Retinal pigment epithelial cell (primary cell): Measurements from ENCODE around the gene ALDH3B1.
A peak's percentile ranks its signal among the peaks of the same experiment; 100 is the strongest.
"Not testable (repeated sequence)": the region's sequence is repeated elsewhere in the genome, so short reads cannot be mapped to it uniquely, and the experiment has no call there.

ENCODE experiments used
- DNase-seq: peaks from one replicate; pipeline ENCODE4 v3.0.0-alpha.2; 2010; ENCODE audit warnings: low read depth
- H3K4me3 ChIP-seq: 2 replicates; pipeline ENCODE4 v1.5.1; 2011; ENCODE audit warnings: mild to moderate bottlenecking, low read length, control low read depth, moderate library complexity
- CTCF ChIP-seq: conservative IDR thresholded peaks from 2 replicates; pipeline ENCODE4 v1.5.1; 2011; ENCODE audit warnings: low read depth, low read length, control low read depth, inconsistent platforms

The ALDH3B1 gene

DNA sequence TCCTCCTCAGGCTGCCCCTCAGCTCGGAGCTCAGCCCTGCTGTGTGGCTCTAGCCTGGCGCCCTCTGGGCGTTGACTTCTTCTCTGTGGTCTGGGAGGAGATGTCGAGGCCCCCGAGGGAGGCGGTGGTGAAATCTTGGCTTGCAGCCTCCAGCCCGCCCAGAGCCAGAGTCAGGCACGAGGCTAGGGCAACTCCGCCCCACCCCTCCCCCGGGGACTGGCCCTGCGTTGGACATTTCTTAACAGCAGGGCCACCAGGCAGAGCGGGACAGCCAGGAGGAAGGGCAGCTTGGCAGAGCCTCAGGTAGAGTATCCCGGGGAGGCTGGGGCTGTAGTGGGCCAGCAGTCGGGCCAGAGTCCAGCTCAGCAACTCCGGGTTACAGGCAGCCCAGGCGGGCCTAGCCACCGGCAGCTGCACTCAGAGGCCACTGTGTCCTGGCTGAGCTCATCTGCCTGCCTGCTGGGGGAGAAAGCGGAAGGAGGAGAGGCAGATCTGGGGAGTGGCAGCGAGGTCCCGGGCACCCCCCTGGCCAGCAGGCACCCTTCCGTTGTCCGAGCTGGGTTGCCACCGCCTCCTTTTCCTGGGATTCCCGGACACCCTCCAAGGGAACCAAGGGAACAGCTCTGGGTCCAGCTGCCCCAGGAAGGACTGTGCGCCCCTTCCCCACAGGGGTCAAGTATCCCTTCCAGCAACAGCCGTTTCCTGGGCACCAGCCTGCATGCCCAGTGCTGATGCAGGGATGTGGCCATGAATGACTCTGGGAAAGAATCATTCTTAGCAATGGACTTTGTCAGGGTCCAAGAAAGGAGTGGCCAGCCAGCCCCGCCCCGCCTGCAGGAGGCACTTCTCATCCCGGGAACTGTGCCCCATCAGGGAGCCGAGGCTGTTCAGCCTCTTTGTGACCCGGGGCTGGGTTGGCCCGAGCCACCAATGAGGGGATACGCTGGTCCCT lies at the start of gene ALDH3B1:
TSS of gene ALDH3B1 (plus strand) at position 238 of the 952 bp plus-strand sequence. CDS start 4,971 bp downstream, outside the sequence.
- H3K4me3 ChIP-seq, result peak within 1 kb of the TSS; percentile 53
- peak; percentile 67 for DNase-seq
- peak; percentile 13 for TF ChIP-seq CTCF

- not testable (repeated sequence) for DNase-seq
Observed at GRCh38 chr11:67963217-67963616, 46.9 kb upstream of the ALDH3B1 start.

GRCh38 chr11:67963879-67964278 lies 46.2 kb upstream of the ALDH3B1 start:
- H3K4me3 ChIP-seq, DNase-seq: not testable (repeated sequence)

More at GRCh38 chr11:67963217-67963616, 46.9 kb upstream of the ALDH3B1 start:
- H3K4me3 ChIP-seq, result not testable (repeated sequence)

GRCh38 chr11:67964746-67965145 lies 45.4 kb upstream of the ALDH3B1 start:
- H3K4me3 ChIP-seq, DNase-seq: not testable (repeated sequence)

DNA sequence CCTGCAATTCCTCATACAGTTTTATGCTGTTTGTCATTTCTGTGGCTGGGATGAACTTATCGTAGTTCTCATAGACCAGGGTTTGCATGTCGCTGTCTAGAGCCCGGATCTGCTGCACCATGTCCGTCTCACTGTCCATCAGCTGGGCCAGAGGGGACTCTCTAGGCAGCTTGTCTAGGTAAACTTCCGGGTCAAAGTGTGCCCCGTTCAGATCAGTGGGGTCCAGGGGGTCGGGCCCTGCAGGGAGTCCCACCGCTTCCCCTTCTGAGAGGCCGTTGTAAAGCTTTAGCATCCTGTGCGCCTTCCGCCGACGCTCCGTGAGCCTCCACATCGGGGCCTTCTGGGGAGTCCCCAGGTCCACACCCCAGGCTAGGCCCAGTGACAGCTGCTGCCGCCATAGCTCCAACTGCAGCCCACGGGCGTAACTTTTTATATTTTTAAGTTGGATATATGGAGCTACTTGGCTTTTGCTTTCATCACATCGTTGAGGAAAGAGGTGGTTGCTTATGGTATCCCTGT lies 44.2 kb upstream of the ALDH3B1 start:
- H3K4me3 ChIP-seq, DNase-seq: not testable (repeated sequence)

GRCh38 chr11:67974746-67975145 lies 35.4 kb upstream of the ALDH3B1 start:
- DNase-seq, H3K4me3 ChIP-seq: not testable (repeated sequence)

- not testable (repeated sequence) for DNase-seq, H3K4me3 ChIP-seq
Observed at GRCh38 chr11:67978766-67979418, 31.2 kb upstream of the ALDH3B1 start.

GRCh38 chr11:67981226-67981625 lies 28.9 kb upstream of the ALDH3B1 start:
- H3K4me3 ChIP-seq, DNase-seq: not testable (repeated sequence)

- H3K4me3 ChIP-seq, DNase-seq: not testable (repeated sequence)
Observed at GRCh38 chr11:67982255-67982857, 27.8 kb upstream of the ALDH3B1 start.

DNA sequence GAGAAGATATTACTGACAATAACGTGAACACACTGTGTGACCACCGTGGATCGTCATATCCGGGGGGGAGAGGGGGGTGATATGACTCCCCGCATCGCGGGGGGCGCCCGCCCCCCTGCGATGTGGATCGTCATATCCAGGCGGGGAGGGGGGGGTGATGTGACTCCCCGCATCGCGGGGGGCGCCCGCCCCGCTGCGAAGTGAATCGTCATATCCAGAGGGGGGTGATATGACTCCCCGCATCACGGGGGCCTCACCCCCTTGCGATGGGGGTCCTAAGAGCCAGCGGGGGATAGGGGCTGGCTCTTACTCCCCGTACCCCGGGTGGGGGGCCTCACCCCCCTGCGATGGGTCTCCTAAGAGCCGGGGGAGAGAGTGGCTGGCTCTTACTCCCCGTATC lies 26.2 kb upstream of the ALDH3B1 start:
- no peak overlapping the region for H3K4me3 ChIP-seq
- no peak for DNase-seq
- TF ChIP-seq CTCF, result no peak

DNA sequence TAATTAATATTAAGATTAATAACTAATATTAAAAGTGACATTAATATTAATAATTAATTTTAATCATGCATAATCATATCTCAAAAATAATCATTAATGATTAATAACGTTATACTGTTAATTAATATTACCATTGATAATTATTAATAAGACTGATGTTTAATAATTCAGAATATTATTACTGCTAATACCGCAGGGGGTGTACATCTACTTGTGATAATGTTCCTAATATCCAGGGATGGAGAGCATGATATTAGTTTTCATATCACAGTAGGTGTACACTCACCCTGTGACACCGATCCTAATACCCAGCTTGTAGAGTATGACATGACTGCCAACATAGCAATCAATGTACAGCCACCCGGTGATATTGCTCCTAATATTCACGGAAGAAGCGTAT lies 24.8 kb upstream of the ALDH3B1 start:
- not testable (repeated sequence) for DNase-seq

GRCh38 chr11:67990546-67991346 lies 19.4 kb upstream of the ALDH3B1 start:
- not testable (repeated sequence) for H3K4me3 ChIP-seq, DNase-seq

More for the DNA sequence above, 24.8 kb upstream of the ALDH3B1 start:
- not testable (repeated sequence) for H3K4me3 ChIP-seq

- not testable (repeated sequence) for H3K4me3 ChIP-seq, DNase-seq
Observed at GRCh38 chr11:67991347-67992121, 18.6 kb upstream of the ALDH3B1 start.
